ENCODE results near the gene ADCYAP1. TPM values are rescaled to one million over a fixed set of nuclear protein-coding genes. Genes with fewer than 3 reads are reported as not detected.

The ADCYAP1 gene
- total RNA-seq, 1 donor, result not detected

DNA sequence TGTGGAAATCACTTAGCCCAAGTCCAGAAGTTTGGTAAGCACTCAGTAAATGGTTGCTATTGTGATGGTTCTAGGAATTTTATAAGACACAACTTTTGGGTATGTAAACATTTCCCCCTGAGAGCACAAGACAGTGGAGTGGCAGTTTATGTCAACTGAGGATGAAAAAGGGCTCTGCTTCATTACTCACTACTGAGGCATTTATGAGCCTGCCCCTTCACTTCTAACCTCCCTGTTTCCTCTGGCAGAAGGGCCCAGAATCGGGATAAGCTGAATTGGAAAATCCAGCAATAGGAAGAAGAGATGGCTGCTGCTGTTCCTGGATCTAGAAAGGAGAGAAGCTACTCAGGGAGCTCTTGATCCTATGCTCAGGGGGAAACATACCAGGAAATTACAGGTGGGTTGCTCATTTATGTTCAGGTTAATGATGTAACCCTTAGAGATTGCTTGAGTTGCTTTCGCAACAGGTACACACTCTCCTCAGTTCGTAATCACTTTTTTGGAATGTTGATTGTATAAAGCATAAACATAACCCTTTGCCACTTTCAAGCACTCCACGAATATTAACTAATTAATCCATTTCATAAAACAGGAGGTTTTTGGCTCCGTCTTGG, 46.3 kb downstream of the ADCYAP1 start:
- no peaks in the 10 kb centered on the region for H3K27me3 ChIP-seq (ENCODE audit: insufficient read depth, low read length)
- no peaks in the 10 kb centered on the region for H4K20me1 ChIP-seq (ENCODE audit: insufficient read depth, low read length)
- no peak overlapping the region for H3K4me3 ChIP-seq (ENCODE audit: insufficient read depth, low read length)
- H3K4me2 ChIP-seq (ENCODE audit: insufficient read depth, low read length), result no peak overlapping the region
- TF ChIP-seq, protein P1, sequence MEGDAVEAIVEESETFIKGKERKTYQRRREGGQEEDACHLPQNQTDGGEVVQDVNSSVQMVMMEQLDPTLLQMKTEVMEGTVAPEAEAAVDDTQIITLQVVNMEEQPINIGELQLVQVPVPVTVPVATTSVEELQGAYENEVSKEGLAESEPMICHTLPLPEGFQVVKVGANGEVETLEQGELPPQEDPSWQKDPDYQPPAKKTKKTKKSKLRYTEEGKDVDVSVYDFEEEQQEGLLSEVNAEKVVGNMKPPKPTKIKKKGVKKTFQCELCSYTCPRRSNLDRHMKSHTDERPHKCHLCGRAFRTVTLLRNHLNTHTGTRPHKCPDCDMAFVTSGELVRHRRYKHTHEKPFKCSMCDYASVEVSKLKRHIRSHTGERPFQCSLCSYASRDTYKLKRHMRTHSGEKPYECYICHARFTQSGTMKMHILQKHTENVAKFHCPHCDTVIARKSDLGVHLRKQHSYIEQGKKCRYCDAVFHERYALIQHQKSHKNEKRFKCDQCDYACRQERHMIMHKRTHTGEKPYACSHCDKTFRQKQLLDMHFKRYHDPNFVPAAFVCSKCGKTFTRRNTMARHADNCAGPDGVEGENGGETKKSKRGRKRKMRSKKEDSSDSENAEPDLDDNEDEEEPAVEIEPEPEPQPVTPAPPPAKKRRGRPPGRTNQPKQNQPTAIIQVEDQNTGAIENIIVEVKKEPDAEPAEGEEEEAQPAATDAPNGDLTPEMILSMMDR (IDR thresholded peaks at IDR 0.05; ENCODE audit: extremely low read depth, low read depth, low read length), result no peak
- no peak overlapping the region for H3K27ac ChIP-seq (ENCODE audit: low read depth, low read length)
- no peak for DNase-seq (ENCODE audit: insufficient read length, low spot score, missing footprints)
- no peaks in the 10 kb centered on the region for H3K9me3 ChIP-seq (ENCODE audit: low read depth, low read length)
- no peaks in the 10 kb centered on the region for H3K79me2 ChIP-seq (ENCODE audit: insufficient read depth, low read length)
- no peaks in the 10 kb centered on the region for H3K4me1 ChIP-seq (ENCODE audit: insufficient read depth, low read length)
- H3K36me3 ChIP-seq (ENCODE audit: insufficient read depth, low read length), result no peaks in the 10 kb centered on the region
- no peak overlapping the region for H2AFZ ChIP-seq (ENCODE audit: low read length)

DNA sequence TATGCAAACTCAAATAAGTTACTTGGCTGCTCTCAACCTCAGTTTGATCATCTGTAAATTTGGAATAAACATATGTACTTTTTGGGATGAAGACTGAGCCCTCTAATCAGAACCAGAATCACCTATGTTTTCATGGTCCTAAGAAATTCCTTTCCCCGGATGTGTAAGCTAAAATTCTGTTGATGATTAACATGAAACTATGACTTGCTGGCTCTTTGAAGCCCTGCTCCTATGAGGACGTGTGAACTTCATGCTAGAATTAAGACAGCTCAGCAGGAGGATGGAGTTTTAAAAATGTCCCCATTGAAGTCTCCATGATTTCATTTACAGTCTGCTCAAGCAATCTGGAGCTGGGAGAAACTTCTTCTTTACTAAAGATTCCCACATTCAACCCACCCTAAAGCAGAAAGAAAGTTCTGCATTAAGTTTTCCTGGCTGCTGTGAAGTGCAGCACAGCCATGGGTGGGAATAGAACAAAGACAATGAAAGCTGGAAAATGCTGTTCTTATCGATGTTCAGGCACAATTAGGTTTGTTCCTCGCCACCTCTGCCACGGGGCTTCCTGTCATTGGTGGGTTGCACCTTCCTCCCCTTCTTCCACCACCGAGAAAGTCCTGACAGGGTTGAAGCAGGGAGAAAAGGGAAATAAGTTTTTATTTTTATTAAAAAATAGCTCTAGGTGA, 50.9 kb downstream of the ADCYAP1 start:
- Histone ChIP-seq H2AFZ (ENCODE audit: low read length) (no peak overlapping the region), H3K4me3 (ENCODE audit: insufficient read depth, low read length) (no peak overlapping the region), H4K20me1 (ENCODE audit: insufficient read depth, low read length) (no peaks in the 10 kb centered on the region), H3K36me3 (ENCODE audit: insufficient read depth, low read length) (no peaks in the 10 kb centered on the region), H3K4me2 (ENCODE audit: insufficient read depth, low read length) (no peak overlapping the region), H3K79me2 (ENCODE audit: insufficient read depth, low read length) (no peaks in the 10 kb centered on the region), H3K4me1 (ENCODE audit: insufficient read depth, low read length) (no peaks in the 10 kb centered on the region), H3K27me3 (ENCODE audit: insufficient read depth, low read length) (peaks cover 4% of the 10 kb centered on the region), H3K27ac (ENCODE audit: low read depth, low read length) (no peak overlapping the region), H3K9me3 (ENCODE audit: low read depth, low read length) (no peaks in the 10 kb centered on the region)
- TF ChIP-seq, protein P1 (IDR thresholded peaks at IDR 0.05; ENCODE audit: extremely low read depth, low read depth, low read length), result no peak
- no peak for DNase-seq (ENCODE audit: insufficient read length, low spot score, missing footprints)

DNA sequence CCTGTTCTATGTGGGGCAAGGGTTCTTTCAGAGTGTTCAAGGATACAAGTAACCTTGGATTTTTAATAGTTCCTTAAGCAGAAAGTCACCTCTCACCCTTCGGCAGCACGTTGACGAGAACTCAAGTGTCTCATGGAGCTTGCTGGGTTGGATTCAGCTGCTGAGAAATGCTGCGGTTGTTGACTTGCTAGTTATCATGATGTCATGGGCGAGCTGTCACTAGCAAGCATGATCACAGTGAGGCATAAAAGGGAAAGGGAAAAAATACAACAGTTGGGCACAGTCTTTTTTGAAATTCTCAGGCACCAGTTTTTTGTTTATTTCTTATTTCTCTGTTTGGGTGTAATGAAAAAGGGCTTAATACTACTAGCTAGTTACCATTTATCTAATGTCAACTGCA, 53.2 kb downstream of the ADCYAP1 start:
- peaks cover 4% of the 10 kb centered on the region for H3K27me3 ChIP-seq (ENCODE audit: insufficient read depth, low read length)
- TF ChIP-seq, protein P1 (IDR thresholded peaks at IDR 0.05; ENCODE audit: extremely low read depth, low read depth, low read length), result no peak
- H3K27ac ChIP-seq (ENCODE audit: low read depth, low read length), result no peak overlapping the region
- no peaks in the 10 kb centered on the region for H3K4me1 ChIP-seq (ENCODE audit: insufficient read depth, low read length)
- no peaks in the 10 kb centered on the region for H3K79me2 ChIP-seq (ENCODE audit: insufficient read depth, low read length)
- DNase-seq (ENCODE audit: insufficient read length, low spot score, missing footprints), result no peak
- no peaks in the 10 kb centered on the region for H3K36me3 ChIP-seq (ENCODE audit: insufficient read depth, low read length)
- no peak overlapping the region for H2AFZ ChIP-seq (ENCODE audit: low read length)
- no peak overlapping the region for H3K4me2 ChIP-seq (ENCODE audit: insufficient read depth, low read length)
- H3K9me3 ChIP-seq (ENCODE audit: low read depth, low read length), result no peaks in the 10 kb centered on the region
- H3K4me3 ChIP-seq (ENCODE audit: insufficient read depth, low read length), result no peak overlapping the region
- H4K20me1 ChIP-seq (ENCODE audit: insufficient read depth, low read length), result no peaks in the 10 kb centered on the region

DNA sequence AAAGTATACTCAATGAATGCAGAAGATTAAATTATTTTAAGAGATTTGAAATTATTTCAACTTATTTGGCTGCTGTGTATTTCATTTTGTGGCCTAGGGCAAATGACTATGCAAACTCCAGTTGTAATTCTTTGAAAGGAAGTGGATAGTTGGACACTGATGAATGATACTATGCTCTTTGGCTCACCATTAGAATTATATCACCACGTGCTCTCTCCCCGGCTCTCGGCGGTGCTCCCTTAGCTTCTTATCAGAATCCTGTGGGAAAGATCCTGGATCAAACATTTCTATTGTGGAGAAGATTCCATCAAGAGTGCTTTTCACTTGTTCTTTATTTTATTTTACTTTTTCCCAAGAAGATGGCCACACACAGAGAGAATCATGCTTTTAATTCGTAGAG, 55.2 kb downstream of the ADCYAP1 start:
- no peak for DNase-seq (ENCODE audit: insufficient read length, low spot score, missing footprints)
- peaks cover 7% of the 10 kb centered on the region for H3K27me3 ChIP-seq (ENCODE audit: insufficient read depth, low read length)

More for the DNA sequence above, 55.2 kb downstream of the ADCYAP1 start:
- Histone ChIP-seq H3K27ac (ENCODE audit: low read depth, low read length) (no peak overlapping the region), H2AFZ (ENCODE audit: low read length) (no peak overlapping the region), H3K4me2 (ENCODE audit: insufficient read depth, low read length) (no peak overlapping the region), H3K79me2 (ENCODE audit: insufficient read depth, low read length) (no peaks in the 10 kb centered on the region), H3K9me3 (ENCODE audit: low read depth, low read length) (no peaks in the 10 kb centered on the region), H4K20me1 (ENCODE audit: insufficient read depth, low read length) (no peaks in the 10 kb centered on the region), H3K4me3 (ENCODE audit: insufficient read depth, low read length) (no peak overlapping the region), H3K36me3 (ENCODE audit: insufficient read depth, low read length) (no peaks in the 10 kb centered on the region), H3K4me1 (ENCODE audit: insufficient read depth, low read length) (no peaks in the 10 kb centered on the region)
- TF ChIP-seq, protein P1 (IDR thresholded peaks at IDR 0.05; ENCODE audit: extremely low read depth, low read depth, low read length), result no peak
